NOMO-1 treated with DMSO at 0.1 percent for 48 hours (cell line): ENCODE data around the gene LINC00305.

ENCODE experiments used
- DNase-seq: peaks from one replicate; lab custom pipeline; 2025; ENCODE audit not compliant: unreplicated experiment; lab: John Stamatoyannopoulos, UW

The LINC00305 gene

GRCh38 chr18:64116571-64117175 lies 32.2 kb downstream of the LINC00305 start:
- no peak for DNase-seq

- no peak for DNase-seq
These were observed 33.0 kb downstream of the LINC00305 start for GRCh38 chr18:64115881-64116280.

- no peak for DNase-seq
These were observed 36.9 kb downstream of the LINC00305 start for GRCh38 chr18:64111950-64112349.

- peak; percentile 6 for DNase-seq
These were observed 38.0 kb downstream of the LINC00305 start for GRCh38 chr18:64110692-64111480.

DNA sequence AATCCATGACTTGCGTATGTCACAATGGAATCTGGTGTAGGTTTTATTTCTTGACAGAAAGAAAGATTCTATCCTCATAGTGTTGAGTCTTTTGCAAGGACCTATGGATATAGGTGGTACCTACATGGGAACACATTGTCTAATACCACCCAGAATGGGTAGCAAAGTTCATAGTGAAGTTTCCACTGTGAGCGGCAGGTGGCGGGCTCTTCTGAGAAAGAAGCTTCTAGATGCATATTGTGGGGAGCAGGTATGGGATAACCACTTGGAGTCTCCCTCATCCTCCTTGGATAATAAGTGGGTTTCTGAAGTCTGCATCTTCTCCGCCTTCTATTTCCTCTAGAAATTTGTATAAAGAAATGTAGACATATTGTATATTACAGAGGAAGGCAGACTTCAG lies 44.9 kb downstream of the LINC00305 start:
- DNase-seq: no peak

GRCh38 chr18:64100116-64100922 lies 48.6 kb downstream of the LINC00305 start:
- DNase-seq: no peak

DNA sequence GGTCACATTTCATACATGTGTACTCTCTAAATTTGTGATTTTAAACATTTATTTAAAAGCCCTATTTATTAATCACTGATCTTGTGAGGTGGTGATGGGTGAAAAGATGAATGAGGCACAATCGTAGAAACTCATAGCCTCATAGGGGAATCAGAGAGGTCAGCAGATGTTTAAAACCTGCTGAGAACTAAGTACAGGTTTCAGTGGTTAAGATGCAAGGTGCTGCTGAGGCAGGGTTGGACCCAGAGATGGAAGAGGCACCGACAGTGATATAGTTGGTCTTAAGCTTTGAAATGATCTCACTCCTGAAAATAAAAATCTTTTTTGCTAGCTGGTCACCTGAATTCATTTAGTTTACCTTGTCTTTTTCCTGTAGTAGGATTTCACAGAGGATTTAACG lies 49.6 kb downstream of the LINC00305 start:
- no peak for DNase-seq

DNA sequence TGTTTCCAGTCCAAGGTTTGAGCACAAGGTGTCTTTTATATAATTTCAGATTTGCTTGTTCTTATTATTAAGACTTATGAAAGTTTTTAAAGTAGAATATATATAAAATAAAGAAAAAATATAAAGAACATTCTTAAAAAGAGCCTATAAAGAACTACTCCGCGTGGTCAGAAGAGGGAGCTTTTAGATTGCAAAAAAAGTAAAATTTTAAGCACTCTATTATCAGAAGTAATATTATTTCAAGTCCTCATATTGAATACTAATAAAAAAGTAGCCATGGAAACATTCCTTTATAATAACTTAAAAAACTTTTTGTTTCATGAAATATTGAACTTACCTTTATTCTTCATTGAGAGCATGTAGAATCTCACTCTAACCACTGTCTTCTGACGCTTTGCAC lies 51.4 kb downstream of the LINC00305 start:
- no peak for DNase-seq

DNA sequence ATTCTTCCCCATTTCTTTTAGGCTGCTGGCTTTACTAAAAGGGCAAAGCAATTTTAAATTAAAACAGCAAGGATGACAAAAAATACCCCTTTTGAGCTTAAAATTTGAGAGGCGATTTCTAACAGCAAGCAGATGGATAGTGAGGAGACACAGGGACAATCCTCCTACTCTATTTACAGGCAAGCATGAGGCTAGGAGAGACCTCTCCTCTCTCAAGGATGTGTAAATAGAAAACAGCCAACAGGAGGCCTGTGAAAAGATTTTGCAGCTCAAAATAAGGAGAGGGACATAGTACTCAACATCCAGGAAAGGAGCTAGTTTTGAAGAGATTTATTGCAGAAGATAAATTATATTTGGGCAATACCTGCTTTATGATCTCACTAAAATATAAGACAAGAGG lies 53.8 kb downstream of the LINC00305 start:
- no peak for DNase-seq

DNA sequence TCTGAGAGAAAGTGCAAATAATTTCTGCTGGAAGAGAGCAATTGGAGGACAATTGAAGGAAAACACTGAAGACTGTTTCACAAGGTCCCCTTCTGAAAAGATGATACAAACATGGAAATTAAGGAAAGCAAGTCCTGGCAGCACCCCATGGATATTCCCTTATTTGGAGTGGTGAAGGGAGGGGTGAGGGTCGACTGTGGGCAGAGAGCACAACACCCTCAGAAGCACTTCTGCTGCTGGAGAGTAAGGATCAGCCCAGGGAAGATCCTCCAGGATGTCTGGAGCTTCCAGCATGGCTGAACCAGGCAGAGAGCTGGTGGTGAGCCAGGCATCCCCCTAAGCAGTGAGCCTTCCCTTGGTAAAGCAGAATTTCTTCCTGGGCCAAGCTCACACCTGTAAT lies 54.7 kb downstream of the LINC00305 start:
- DNase-seq: no peak

GRCh38 chr18:64091526-64091925 lies 57.4 kb downstream of the LINC00305 start:
- no peak for DNase-seq

GRCh38 chr18:64090876-64091275 lies 58.0 kb downstream of the LINC00305 start:
- no peak for DNase-seq

DNA sequence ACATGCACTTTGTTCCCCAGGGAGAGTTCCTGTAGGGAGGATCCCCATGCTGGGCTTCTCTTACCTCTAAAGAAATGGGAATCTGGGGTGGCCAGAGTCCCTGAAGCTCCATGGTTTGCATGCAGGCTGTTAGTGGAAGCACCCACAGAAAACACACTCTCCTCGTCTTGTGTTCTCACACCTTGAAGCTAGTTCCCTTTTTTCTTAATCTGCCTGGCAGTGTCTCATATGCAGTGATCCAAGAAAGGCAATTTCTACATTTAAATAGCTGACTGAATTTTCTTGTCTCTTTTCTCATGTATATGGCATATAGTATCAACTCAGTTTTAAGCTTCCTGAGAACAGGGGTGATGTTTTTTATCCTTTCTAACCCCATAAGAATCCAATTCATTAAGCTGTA lies 65.0 kb downstream of the LINC00305 start:
- no peak for DNase-seq

DNA sequence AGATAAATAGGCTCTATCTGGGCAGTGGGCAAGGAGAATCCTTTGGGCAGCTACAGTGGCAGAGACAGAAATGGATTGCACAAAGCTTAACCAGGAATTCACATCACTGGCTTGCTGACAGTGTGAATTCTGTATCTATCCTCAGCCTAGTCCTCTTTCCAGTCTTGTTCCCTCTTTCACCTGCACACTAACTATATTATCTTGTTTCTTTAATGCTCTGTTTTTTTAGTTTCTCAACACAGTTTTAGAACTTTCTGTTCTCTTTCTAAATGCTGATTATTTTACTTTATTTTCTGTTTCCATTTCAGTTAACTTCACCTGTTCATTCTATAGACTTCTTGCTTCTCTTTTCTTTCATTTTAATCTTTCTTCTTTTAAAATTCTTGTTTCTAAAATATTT lies 66.4 kb downstream of the LINC00305 start:
- no peak for DNase-seq

DNA sequence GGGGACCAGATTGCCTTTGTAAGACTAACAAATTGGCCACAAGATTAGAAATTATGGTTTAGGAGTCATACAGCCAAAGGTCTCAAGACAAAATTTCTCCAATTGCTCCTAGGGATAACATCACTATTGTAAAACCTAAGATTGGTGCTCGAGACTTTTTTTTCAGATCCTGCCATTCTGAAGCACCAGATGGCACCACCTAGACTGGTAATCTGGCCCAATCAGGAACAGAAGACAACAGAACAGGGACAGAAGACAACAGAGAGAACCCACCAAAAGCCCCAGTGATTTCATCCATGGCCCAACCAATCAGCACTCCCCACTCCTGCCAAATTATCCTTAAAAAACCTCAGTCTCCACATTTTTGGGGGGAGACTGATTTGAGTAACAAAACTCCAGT lies 66.8 kb downstream of the LINC00305 start:
- no peak for DNase-seq

GRCh38 chr18:64073971-64074370 lies 74.9 kb downstream of the LINC00305 start:
- no peak for DNase-seq

GRCh38 chr18:64055019-64055418 lies 93.9 kb downstream of the LINC00305 start:
- no peak for DNase-seq

GRCh38 chr18:64053246-64053645 lies 95.6 kb downstream of the LINC00305 start:
- no peak for DNase-seq

DNA sequence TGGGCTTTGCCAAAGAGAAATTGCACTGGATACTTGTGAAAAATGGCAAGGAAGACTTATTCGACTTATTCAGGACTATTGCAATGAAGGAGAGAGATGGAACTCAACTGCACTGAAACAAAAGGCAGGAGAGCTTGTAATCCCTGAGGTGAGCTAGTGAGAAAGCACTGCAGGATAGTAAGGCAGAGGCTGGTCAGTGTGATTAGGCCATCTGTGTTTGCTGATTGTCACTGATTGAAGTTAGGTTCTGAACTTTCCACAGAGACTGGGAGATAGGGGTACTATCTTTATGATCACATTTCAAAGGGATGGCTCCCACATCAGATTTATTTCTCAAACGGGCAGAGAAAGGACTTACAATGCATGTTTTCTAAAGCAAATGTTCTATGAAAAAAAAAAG lies 96.1 kb downstream of the LINC00305 start:
- no peak for DNase-seq

DNA sequence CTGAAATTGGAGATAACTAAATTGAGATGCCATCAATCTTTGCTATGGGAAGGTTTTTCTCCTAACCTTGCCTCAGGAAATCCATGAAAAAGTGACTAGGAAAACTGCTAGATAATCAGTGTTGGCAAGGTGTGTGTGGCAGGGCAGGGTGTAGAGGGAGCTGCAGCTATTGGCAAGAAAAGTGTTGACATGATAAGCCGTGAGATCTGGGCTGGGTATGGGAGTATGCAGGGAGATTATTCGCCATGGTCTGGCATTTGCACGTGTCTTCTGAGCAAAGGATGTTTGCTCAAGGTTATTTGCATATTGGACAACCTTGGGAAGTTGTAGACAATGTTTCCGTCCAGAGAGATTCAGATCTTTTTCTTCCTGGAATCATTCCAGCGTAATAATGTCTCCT lies 104.3 kb downstream of the LINC00305 start:
- DNase-seq: no peak

DNA sequence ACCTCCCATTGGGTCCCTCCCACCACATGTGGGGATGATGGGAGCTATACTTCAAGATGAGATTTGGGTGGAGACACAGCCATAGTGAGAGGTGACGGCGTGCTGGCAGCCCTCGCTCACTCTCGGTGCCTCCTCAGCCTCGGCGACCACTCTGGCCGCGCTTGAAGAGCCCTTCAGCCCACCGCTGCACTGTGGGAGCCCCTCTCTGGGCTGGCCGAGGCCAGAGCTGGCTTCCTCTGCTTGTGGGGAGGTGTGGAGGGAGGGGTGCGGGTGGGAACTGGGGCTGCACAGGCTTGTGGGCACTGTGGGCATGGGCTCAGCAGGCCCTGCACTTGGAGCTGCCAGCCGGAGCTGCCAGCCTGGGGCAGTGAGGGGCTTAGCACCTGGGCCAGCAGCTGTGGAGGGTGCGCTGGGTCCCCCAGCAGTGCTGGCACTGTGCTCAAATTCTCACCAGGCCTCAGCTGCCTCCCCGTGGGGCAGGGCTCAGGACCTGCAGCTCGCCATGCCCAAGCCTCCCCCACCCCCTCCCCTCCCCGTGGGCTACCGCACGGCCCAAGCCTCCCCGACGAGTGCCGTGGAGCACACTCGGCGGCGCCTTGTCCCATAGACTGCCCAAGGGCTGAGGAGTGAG lies 106.0 kb downstream of the LINC00305 start:
- no peak for DNase-seq
